Upper lobe of left lung (tissue), 6 donors: ENCODE data around the gene PLCB1. TPM values are rescaled to one million over a fixed set of nuclear protein-coding genes. Genes with fewer than 3 reads are reported as not detected.

ENCODE experiments used
- ATAC-seq, 2 donors: fragments of 200-7000 bp; cut with Tn5 transposase; one replicate each; pipeline ENCODE4 v1.9.1; 2022; ENCODE audit warnings: mild to moderate bottlenecking in 2 of 2, moderate library complexity in 2 of 2; ENCODE audit not compliant: low FRiP score in 2 of 2
- DNase-seq, 2 donors: peaks; one replicate each; pipeline ENCODE4 v3.0.0-alpha.2; 2019 to 2020
- H3K27ac ChIP-seq, 4 donors: fragments of 200-600 bp; sonication (generic); one replicate each; pipeline ENCODE4 v1.5.1; 2016 to 2019
- H3K27me3 ChIP-seq, 4 donors: fragments of 200-600 bp; sonication (generic); one replicate each; pipeline ENCODE4 v1.5.1; 2017 to 2019
- H3K36me3 ChIP-seq, 4 donors: fragments of 200-600 bp; sonication (generic); one replicate each; pipeline ENCODE4 v1.5.1; 2016 to 2019
- H3K4me1 ChIP-seq, 4 donors: fragments of 200-600 bp; sonication (generic); one replicate each; pipeline ENCODE4 v1.5.1; 2018 to 2019
- H3K4me3 ChIP-seq, 4 donors: fragments of 200-600 bp; sonication (generic); one replicate each; pipeline ENCODE4 v1.5.1; 2017 to 2019; ENCODE audit warnings: mild to moderate bottlenecking in 2 of 4, moderate library complexity in 1 of 4
- H3K9me3 ChIP-seq, 4 donors: fragments of 200-600 bp; sonication (generic); one replicate each; pipeline ENCODE4 v1.5.1; 2018 to 2019
- EP300 ChIP-seq, 4 donors: sonication (generic); formaldehyde crosslinking; IDR thresholded peaks; one replicate each; pipeline ENCODE4 v1.5.1; 2017; ENCODE audit warnings: antibody characterized with exemption in 4 of 4, control low read depth in 2 of 4
- POLR2A ChIP-seq, 4 donors: fragments of 450-650 bp; IDR thresholded peaks; one replicate each; pipeline ENCODE4 v1.5.1; 2016 to 2017; ENCODE audit warnings: antibody characterized with exemption in 4 of 4, mild to moderate bottlenecking in 2 of 4
- POLR2AphosphoS5 ChIP-seq, 2 donors: sonication (generic); formaldehyde crosslinking; IDR thresholded peaks; one replicate each; pipeline ENCODE4 v1.5.1; 2017; ENCODE audit warnings: antibody characterized with exemption in 2 of 2
- WGBS, 2 donors: methylation state at CpG; one replicate each; pipeline ENCODE4 v1.1.5; 2017 to 2018; 5-methylcytosine and 5-hydroxymethylcytosine counted together
- total RNA-seq, 6 donors: library from RNA; depleted of rRNA in 4 of 6; stranded (reverse); fragments of >200 nt in 4 of 6; gene quantifications; one replicate each; pipeline versions ENCODE4 v1.1.0 to v1.2.1, GENCODE V29; 2016 to 2021
- TF ChIP-seq, protein P1 (sequence below), 6 experiments: fragments of 450-650 bp in 4 of 6; fragments of 200-600 bp in 2 of 6; sonication (generic) in 2 of 6; IDR thresholded peaks; one replicate each; pipeline ENCODE4 v1.5.1; 2016 to 2019; ENCODE audit warnings: antibody characterized with exemption in 6 of 6
- donor health status: DM: no; HTN: no; CAD: no; lungs with moderate emphysema.
- donor health status: DM: no; HTN: yes; CAD: no; lungs with severe emphysema.

The PLCB1 gene
- total RNA-seq, 6 donors from 2014 or later = 4.8 to 26.2 (median 10.7) TPM

- no peaks in the 10 kb centered on the region for H3K27me3 ChIP-seq
- no peaks in the 10 kb centered on the region for H3K9me3 ChIP-seq
- no peaks in the 10 kb centered on the region for H3K4me1 ChIP-seq
- no peak for DNase-seq
- no peak for TF ChIP-seq POLR2A (IDR thresholded peaks at IDR 0.05)
- TF ChIP-seq, protein P1, sequence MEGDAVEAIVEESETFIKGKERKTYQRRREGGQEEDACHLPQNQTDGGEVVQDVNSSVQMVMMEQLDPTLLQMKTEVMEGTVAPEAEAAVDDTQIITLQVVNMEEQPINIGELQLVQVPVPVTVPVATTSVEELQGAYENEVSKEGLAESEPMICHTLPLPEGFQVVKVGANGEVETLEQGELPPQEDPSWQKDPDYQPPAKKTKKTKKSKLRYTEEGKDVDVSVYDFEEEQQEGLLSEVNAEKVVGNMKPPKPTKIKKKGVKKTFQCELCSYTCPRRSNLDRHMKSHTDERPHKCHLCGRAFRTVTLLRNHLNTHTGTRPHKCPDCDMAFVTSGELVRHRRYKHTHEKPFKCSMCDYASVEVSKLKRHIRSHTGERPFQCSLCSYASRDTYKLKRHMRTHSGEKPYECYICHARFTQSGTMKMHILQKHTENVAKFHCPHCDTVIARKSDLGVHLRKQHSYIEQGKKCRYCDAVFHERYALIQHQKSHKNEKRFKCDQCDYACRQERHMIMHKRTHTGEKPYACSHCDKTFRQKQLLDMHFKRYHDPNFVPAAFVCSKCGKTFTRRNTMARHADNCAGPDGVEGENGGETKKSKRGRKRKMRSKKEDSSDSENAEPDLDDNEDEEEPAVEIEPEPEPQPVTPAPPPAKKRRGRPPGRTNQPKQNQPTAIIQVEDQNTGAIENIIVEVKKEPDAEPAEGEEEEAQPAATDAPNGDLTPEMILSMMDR (IDR thresholded peaks at IDR 0.05) = no peak
- TF ChIP-seq EP300 (IDR thresholded peaks at IDR 0.05) = no peak
- no peak for TF ChIP-seq POLR2AphosphoS5 (IDR thresholded peaks at IDR 0.05)
- H3K36me3 ChIP-seq = no peaks in the 10 kb centered on the region
- no peak overlapping the region for H3K4me3 ChIP-seq
- 74 to 88% methylated on average over 1 of the region's 1 CpG for WGBS, 2 donors
- no peak for ATAC-seq
- H3K27ac ChIP-seq = no peak overlapping the region
Measured at GRCh38 chr20:8170921-8171320, 38.9 kb downstream of the PLCB1 start.

- H3K36me3 ChIP-seq = no peaks in the 10 kb centered on the region
- no peak overlapping the region for H3K4me3 ChIP-seq
- H3K27ac ChIP-seq = no peak overlapping the region
- no peaks in the 10 kb centered on the region for H3K27me3 ChIP-seq
- 79 to 85% methylated on average over 2 of the region's 2 CpGs for WGBS, 2 donors
- H3K4me1 ChIP-seq = no peaks in the 10 kb centered on the region
- no peak for DNase-seq
- H3K9me3 ChIP-seq = no peaks in the 10 kb centered on the region
- ATAC-seq = no peak
- TF ChIP-seq POLR2AphosphoS5 (IDR thresholded peaks at IDR 0.05) (no peak), EP300 (IDR thresholded peaks at IDR 0.05) (no peak), POLR2A (IDR thresholded peaks at IDR 0.05) (no peak)
- TF ChIP-seq, protein P1 (IDR thresholded peaks at IDR 0.05) = no peak
Measured at GRCh38 chr20:8172191-8172590, 40.1 kb downstream of the PLCB1 start.

GRCh38 chr20:8175741-8176675 is 43.9 kb downstream of the PLCB1 start:
- no peak overlapping the region for H3K27ac ChIP-seq
- no peaks in the 10 kb centered on the region for H3K9me3 ChIP-seq
- H3K36me3 ChIP-seq = no peaks in the 10 kb centered on the region
- H3K27me3 ChIP-seq = no peaks in the 10 kb centered on the region
- 93 to 95% methylated on average over 6 of the region's 6 CpGs for WGBS, 2 donors
- H3K4me3 ChIP-seq = no peak overlapping the region
- DNase-seq (no peak), ATAC-seq (no peak)
- TF ChIP-seq POLR2A (IDR thresholded peaks at IDR 0.05) (no peak), POLR2AphosphoS5 (IDR thresholded peaks at IDR 0.05) (no peak), EP300 (IDR thresholded peaks at IDR 0.05) (no peak)
- TF ChIP-seq, protein P1 (IDR thresholded peaks at IDR 0.05) = no peak
- no peaks in the 10 kb centered on the region for H3K4me1 ChIP-seq

DNA sequence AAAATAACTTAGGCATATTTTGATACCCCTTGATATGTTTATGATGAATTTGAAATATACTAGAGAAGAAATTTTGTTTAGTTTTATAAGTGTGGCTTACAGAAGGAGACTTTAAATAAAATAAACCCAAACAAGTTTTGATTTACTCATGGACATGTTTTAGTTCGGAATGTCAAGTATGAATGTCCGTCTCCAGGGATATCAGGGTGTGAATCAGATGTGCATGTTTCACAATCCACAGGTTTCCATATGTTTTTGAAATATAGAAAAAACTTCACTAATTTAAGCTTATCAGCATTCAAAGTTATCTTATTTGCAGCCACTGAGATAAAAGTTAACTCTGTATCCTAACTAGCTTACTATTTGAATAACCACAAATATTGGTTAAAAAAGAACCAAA is 51.5 kb downstream of the PLCB1 start:
- Histone ChIP-seq H3K4me1 (no peaks in the 10 kb centered on the region), H3K27me3 (no peaks in the 10 kb centered on the region), H3K36me3 (no peaks in the 10 kb centered on the region), H3K4me3 (no peak overlapping the region), H3K9me3 (no peaks in the 10 kb centered on the region), H3K27ac (no peak overlapping the region)
- ATAC-seq (no peak), DNase-seq (no peak)
- no peak for TF ChIP-seq POLR2A (IDR thresholded peaks at IDR 0.05)
- TF ChIP-seq POLR2AphosphoS5 (IDR thresholded peaks at IDR 0.05) = no peak
- TF ChIP-seq, protein P1 (IDR thresholded peaks at IDR 0.05) = no peak
- 83 to 91% methylated on average over 2 of the region's 2 CpGs for WGBS, 2 donors

DNA sequence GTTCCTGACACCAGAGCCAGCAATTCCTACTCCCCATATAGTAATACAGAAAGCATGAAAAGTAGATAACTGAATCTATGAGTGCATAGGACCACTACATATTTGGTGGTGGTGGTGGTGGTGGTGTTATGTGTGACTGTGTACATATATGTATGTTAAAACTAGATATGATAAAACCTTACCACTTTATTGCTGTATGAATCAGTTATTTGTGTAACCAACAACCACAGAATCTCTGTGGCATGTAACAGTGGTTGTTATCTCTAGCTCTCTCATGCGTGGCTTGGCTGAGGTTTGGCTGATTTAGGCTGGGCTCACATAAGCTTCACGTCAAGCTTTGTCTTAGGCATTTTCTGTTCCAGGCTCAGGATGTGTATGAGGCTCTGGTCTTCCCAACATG is 55.7 kb downstream of the PLCB1 start:
- H3K9me3 ChIP-seq = no peaks in the 10 kb centered on the region
- no peaks in the 10 kb centered on the region for H3K4me1 ChIP-seq
- no peaks in the 10 kb centered on the region for H3K27me3 ChIP-seq
- no peak overlapping the region for H3K4me3 ChIP-seq
- TF ChIP-seq EP300 (IDR thresholded peaks at IDR 0.05) = no peak
- TF ChIP-seq, protein P1 (IDR thresholded peaks at IDR 0.05) = no peak
- TF ChIP-seq POLR2A (IDR thresholded peaks at IDR 0.05) = no peak
- TF ChIP-seq POLR2AphosphoS5 (IDR thresholded peaks at IDR 0.05) = no peak
- no peaks in the 10 kb centered on the region for H3K36me3 ChIP-seq
- ATAC-seq = no peak
- no peak for DNase-seq
- no peak overlapping the region for H3K27ac ChIP-seq
- WGBS, 2 donors = 88% methylated on average over 2 of the region's 2 CpGs
